MM.1S (cell line): ENCODE measurements around the gene GRWD1.

ENCODE experiments used
- DNase-seq: peaks from one replicate; pipeline ENCODE4 v3.0.0-alpha.2; 2015
- H2AFZ ChIP-seq: fragments of 300-600 bp; sonication (generic); 2 replicates; pipeline ENCODE4 v1.6.0; 2016; ENCODE audit warnings: antibody characterized with exemption, low read length
- H3F3A ChIP-seq: fragments of 300-600 bp; sonication (generic); 2 replicates; pipeline ENCODE4 v1.6.1; 2016; ENCODE audit warnings: mild to moderate bottlenecking, antibody characterized with exemption, low read length, moderate library complexity, mixed read lengths; ENCODE audit not compliant: insufficient read depth
- H3K27ac ChIP-seq: fragments of 300-600 bp; sonication (generic); 2 replicates; pipeline ENCODE4 v1.5.1; 2016; ENCODE audit warnings: mild to moderate bottlenecking, low read length
- H3K27me3 ChIP-seq: fragments of 300-600 bp; sonication (generic); replicated peaks from 2 replicates; pipeline ENCODE4 v1.6.0; 2016; ENCODE audit warnings: low read length; ENCODE audit not compliant: insufficient read depth
- H3K36me3 ChIP-seq: fragments of 300-600 bp; sonication (generic); replicated peaks from 2 replicates; pipeline ENCODE4 v1.6.1; 2016; ENCODE audit warnings: mild to moderate bottlenecking, low read length, mixed read lengths; ENCODE audit not compliant: insufficient read depth
- H3K4me1 ChIP-seq: fragments of 300-600 bp; sonication (generic); 2 replicates; pipeline ENCODE4 v1.6.1; 2016; ENCODE audit warnings: low read length, mixed read lengths
- H3K4me2 ChIP-seq: fragments of 300-600 bp; sonication (generic); 2 replicates; pipeline ENCODE4 v1.6.0; 2016; ENCODE audit warnings: low read depth, low read length
- H3K4me3 ChIP-seq: fragments of 300-600 bp; sonication (generic); 2 replicates; pipeline ENCODE4 v1.5.1; 2016; ENCODE audit warnings: low read length, mixed read lengths
- H3K79me2 ChIP-seq: fragments of 300-600 bp; sonication (generic); 2 replicates; pipeline ENCODE4 v1.6.1; 2016; ENCODE audit warnings: mixed run types, low read length, mixed read lengths
- H3K9ac ChIP-seq: fragments of 300-600 bp; sonication (generic); 2 replicates; pipeline ENCODE4 v1.6.1; 2016; ENCODE audit warnings: low read length, mixed read lengths
- H3K9me2 ChIP-seq: fragments of 300-600 bp; sonication (generic); replicated peaks from 2 replicates; pipeline ENCODE4 v1.6.1; 2016; ENCODE audit warnings: mild to moderate bottlenecking, low read length, mixed read lengths; ENCODE audit not compliant: insufficient read depth
- H3K9me3 ChIP-seq: fragments of 300-600 bp; sonication (generic); replicated peaks from 2 replicates; pipeline ENCODE4 v1.6.1; 2016; ENCODE audit warnings: mild to moderate bottlenecking, low read length, mixed read lengths; ENCODE audit not compliant: insufficient read depth
- H4K20me1 ChIP-seq: fragments of 300-600 bp; sonication (generic); 2 replicates; pipeline ENCODE4 v1.6.1; 2016; ENCODE audit warnings: mild to moderate bottlenecking, low read length, moderate library complexity, mixed read lengths; ENCODE audit not compliant: insufficient read depth
- CTCF ChIP-seq: fragments of 300-600 bp; sonication (generic); IDR thresholded peaks from 2 replicates; pipeline ENCODE4 v1.5.1; 2016; ENCODE audit warnings: antibody characterized with exemption, low read length, mixed read lengths
- EZH2 ChIP-seq: fragments of 300-600 bp; sonication (generic); optimal IDR thresholded peaks from 2 replicates; pipeline ENCODE3; 2017; ENCODE audit warnings: low read depth, mild to moderate bottlenecking, antibody characterized with exemption, low read length, mixed read lengths
- EZH2phosphoT487 ChIP-seq: fragments of 300-600 bp; sonication (generic); IDR thresholded peaks from 2 replicates; pipeline ENCODE4 v1.6.1; 2018; ENCODE audit warnings: antibody characterized with exemption, low read length

GRWD1 gene

GRCh38 chr19:48419158-48419920, 26.4 kb upstream of the GRWD1 start:
- Histone ChIP-seq H3K27me3 (peaks cover 9% of the 10 kb centered on the region), H3K4me1 (peaks cover 12% of the 10 kb centered on the region), H3K9ac (peak overlapping the region; percentile 33; the same call in 1 of the 2 replicates), H3K9me2 (no peaks in the 10 kb centered on the region), H3K4me3 (peak overlapping the region; percentile 48), H3K79me2 (no peaks in the 10 kb centered on the region), H4K20me1 (no peaks in the 10 kb centered on the region), H3K27ac (peak overlapping the region; percentile 31; the same call in 1 of the 2 replicates), H3K4me2 (peak overlapping the region; percentile 62), H2AFZ (peak overlapping the region; percentile 74), H3F3A (peaks cover 17% of the 10 kb centered on the region), H3K9me3 (no peaks in the 10 kb centered on the region), H3K36me3 (no peaks in the 10 kb centered on the region)
- no peak for TF ChIP-seq EZH2phosphoT487
- DNase-seq, result peak; percentile 79

- Histone ChIP-seq H3K9me2 (no peaks in the 10 kb centered on the region), H3F3A (peaks cover 9% of the 10 kb centered on the region; the same call in 1 of the 2 replicates), H2AFZ (no peak overlapping the region), H3K4me3 (no peak overlapping the region), H3K27ac (no peak overlapping the region), H3K4me2 (no peak overlapping the region), H3K36me3 (no peaks in the 10 kb centered on the region), H3K79me2 (no peaks in the 10 kb centered on the region), H3K9me3 (no peaks in the 10 kb centered on the region), H4K20me1 (no peaks in the 10 kb centered on the region), H3K9ac (no peak overlapping the region), H3K27me3 (no peaks in the 10 kb centered on the region), H3K4me1 (peaks cover 9% of the 10 kb centered on the region)
- DNase-seq, result no peak
- TF ChIP-seq EZH2 (no peak), CTCF (no peak), EZH2phosphoT487 (no peak)
Measured at GRCh38 chr19:48421548-48421947, 24.2 kb upstream of the GRWD1 start.

- Histone ChIP-seq H3K79me2 (no peaks in the 10 kb centered on the region), H3K9me3 (no peaks in the 10 kb centered on the region), H3K9ac (no peak overlapping the region), H3K27ac (no peak overlapping the region), H3K4me3 (no peak overlapping the region), H3K36me3 (no peaks in the 10 kb centered on the region), H3K9me2 (no peaks in the 10 kb centered on the region), H2AFZ (no peak overlapping the region), H4K20me1 (no peaks in the 10 kb centered on the region), H3K27me3 (no peaks in the 10 kb centered on the region), H3K4me1 (no peaks in the 10 kb centered on the region), H3F3A (no peaks in the 10 kb centered on the region), H3K4me2 (peak overlapping the region; percentile 18; the same call in 1 of the 2 replicates)
- no peak for TF ChIP-seq CTCF
- no peak for TF ChIP-seq EZH2phosphoT487
- no peak for TF ChIP-seq EZH2
- no peak for DNase-seq
Measured at GRCh38 chr19:48424694-48425219, 21.0 kb upstream of the GRWD1 start.

- no peaks in the 10 kb centered on the region for H3F3A ChIP-seq
- no peak overlapping the region for H3K9ac ChIP-seq
- H4K20me1 ChIP-seq, result no peaks in the 10 kb centered on the region
- no peaks in the 10 kb centered on the region for H3K9me3 ChIP-seq
- no peak overlapping the region for H3K4me3 ChIP-seq
- TF ChIP-seq EZH2, result no peak
- TF ChIP-seq EZH2phosphoT487, result no peak
- TF ChIP-seq CTCF, result no peak
- DNase-seq, result no peak
- H3K27me3 ChIP-seq, result no peaks in the 10 kb centered on the region
- no peak overlapping the region for H3K27ac ChIP-seq
- H3K36me3 ChIP-seq, result no peaks in the 10 kb centered on the region
- H2AFZ ChIP-seq, result no peak overlapping the region
- no peaks in the 10 kb centered on the region for H3K9me2 ChIP-seq
- H3K79me2 ChIP-seq, result no peaks in the 10 kb centered on the region
- H3K4me2 ChIP-seq, result no peak overlapping the region
- H3K4me1 ChIP-seq, result no peaks in the 10 kb centered on the region
Measured at GRCh38 chr19:48428670-48429069, 17.1 kb upstream of the GRWD1 start.
